HG02759 (cell line): ENCODE measurements around the gene DIPK1C.

Experiments used
- ATAC-seq: cut with Tn5 transposase; IDR thresholded peaks from one replicate; pipeline ENCODE4 v1.9.1; 2021; ENCODE audit warnings: mild to moderate bottlenecking, moderate library complexity; ENCODE audit not compliant: unreplicated experiment

Gene DIPK1C

GRCh38 chr18:74486119-74486849 is 29.2 kb upstream of the DIPK1C start:
- no peak for ATAC-seq

- ATAC-seq, result no peak
Observed at GRCh38 chr18:74482697-74483096, 25.6 kb upstream of the DIPK1C start.

- no peak for ATAC-seq
Observed at GRCh38 chr18:74480149-74480651, 23.1 kb upstream of the DIPK1C start.

- ATAC-seq, result no peak
Observed at GRCh38 chr18:74479486-74480148, 22.5 kb upstream of the DIPK1C start.

- no peak for ATAC-seq
Observed at GRCh38 chr18:74478880-74479279, 21.8 kb upstream of the DIPK1C start.

GRCh38 chr18:74478316-74478715 is 21.2 kb upstream of the DIPK1C start:
- no peak for ATAC-seq

- no peak for ATAC-seq
Observed at GRCh38 chr18:74477771-74478170, 20.7 kb upstream of the DIPK1C start.

GRCh38 chr18:74476140-74476539 is 19.0 kb upstream of the DIPK1C start:
- ATAC-seq, result no peak

- no peak for ATAC-seq
Observed at GRCh38 chr18:74473976-74474640, 17.0 kb upstream of the DIPK1C start.

GRCh38 chr18:74472312-74472711 is 15.2 kb upstream of the DIPK1C start:
- no peak for ATAC-seq

- ATAC-seq, result no peak
Observed at GRCh38 chr18:74468547-74469061, 11.5 kb upstream of the DIPK1C start.

GRCh38 chr18:74465775-74466174 is 8.7 kb upstream of the DIPK1C start:
- ATAC-seq, result no peak

- ATAC-seq, result no peak
Observed at GRCh38 chr18:74463983-74464382, 6.9 kb upstream of the DIPK1C start.

GRCh38 chr18:74463254-74463653 is 6.1 kb upstream of the DIPK1C start:
- ATAC-seq, result no peak

GRCh38 chr18:74460825-74461224 is 3.7 kb upstream of the DIPK1C start:
- no peak for ATAC-seq

- ATAC-seq, result no peak
Observed at GRCh38 chr18:74459889-74460288, 2.8 kb upstream of the DIPK1C start.

- ATAC-seq, result no peak
Observed at GRCh38 chr18:74457725-74458421, 765 bp upstream of the DIPK1C start.

- no peak for ATAC-seq
Observed at GRCh38 chr18:74456349-74457042, 612 bp downstream of the DIPK1C start.

- ATAC-seq, result no peak
Observed at GRCh38 chr18:74456017-74456348, 1.1 kb downstream of the DIPK1C start.

- no peak for ATAC-seq
Observed at GRCh38 chr18:74455386-74455785, 1.7 kb downstream of the DIPK1C start.
